EH (cell line): ENCODE data around the gene LDAF1.
"Not testable (repeated sequence)": the region's sequence is repeated elsewhere in the genome, so short reads cannot be mapped to it uniquely, and the experiment has no call there.

Experiments
- DNase-seq: peaks from one replicate; pipeline ENCODE4 v3.0.0-alpha.2; 2015; ENCODE audit warnings: low read depth

The LDAF1 gene

GRCh38 chr16:21195330-21195729 lies 36.9 kb downstream of the LDAF1 start:
- DNase-seq = not testable (repeated sequence)

- no peak for DNase-seq
Observed at GRCh38 chr16:21197112-21197511, 38.6 kb downstream of the LDAF1 start.

GRCh38 chr16:21197621-21198020 lies 39.1 kb downstream of the LDAF1 start:
- DNase-seq = no peak

- no peak for DNase-seq
Observed at GRCh38 chr16:21199607-21200218, 41.2 kb downstream of the LDAF1 start.

DNA sequence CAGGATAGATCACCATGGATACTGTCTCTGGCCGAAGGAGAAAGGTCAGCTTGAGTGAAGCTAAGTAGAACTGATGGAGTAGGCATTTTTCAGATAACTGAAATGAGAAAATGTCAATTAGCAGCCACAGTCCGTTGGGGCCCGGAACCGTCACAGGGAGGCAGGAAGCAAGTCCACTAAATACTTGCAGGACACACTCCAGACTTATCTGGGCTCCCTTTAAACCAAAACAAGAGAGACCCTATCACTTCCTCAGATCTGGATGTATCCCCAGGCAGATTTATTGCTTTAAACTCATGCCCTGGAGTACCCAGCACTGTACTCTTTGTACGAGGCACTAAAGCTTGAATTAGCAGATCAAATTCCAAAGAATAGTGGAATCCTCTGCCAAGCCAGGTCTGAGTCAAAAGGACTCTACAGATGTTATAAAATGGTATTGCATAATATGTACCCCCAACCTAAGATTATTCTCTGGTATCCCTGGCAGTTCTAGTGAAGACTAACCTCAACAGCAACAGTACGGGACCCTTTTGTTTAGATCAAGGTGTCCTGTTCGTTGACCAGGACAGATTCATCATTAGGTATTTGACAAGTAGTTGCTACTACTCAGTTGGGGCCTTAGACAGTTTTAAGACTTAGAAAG lies 44.8 kb downstream of the LDAF1 start:
- DNase-seq = no peak

GRCh38 chr16:21205303-21205702 lies 46.8 kb downstream of the LDAF1 start:
- DNase-seq = no peak

GRCh38 chr16:21206550-21206949 lies 48.1 kb downstream of the LDAF1 start:
- DNase-seq = no peak

GRCh38 chr16:21208446-21209230 lies 50.2 kb downstream of the LDAF1 start:
- DNase-seq = no peak

DNA sequence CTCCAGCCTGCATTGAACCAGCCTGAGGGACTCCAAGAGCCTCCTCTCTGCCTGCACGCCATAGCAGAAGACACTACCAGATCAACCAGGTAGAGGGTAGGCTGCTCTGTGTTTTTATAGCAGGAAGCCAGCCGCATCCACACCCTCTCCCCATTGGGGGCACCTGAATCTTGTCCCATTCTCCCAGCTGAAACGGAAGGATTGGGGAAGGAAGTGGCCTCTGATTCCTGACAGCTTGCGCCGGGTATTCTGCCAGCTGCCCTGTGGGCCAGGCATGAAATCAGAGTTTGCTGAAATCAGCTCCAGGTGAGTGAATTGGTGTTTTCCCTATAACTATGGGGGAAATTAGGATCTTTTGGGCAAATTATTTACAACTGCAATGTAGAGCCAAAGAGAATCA lies 53.0 kb downstream of the LDAF1 start, which contains the start of gene ZP2:
Gene ZP2 (minus strand): TSS at position 89 of the 400 bp plus-strand sequence. CDS start 27 bp downstream, at position 62.
- DNase-seq = no peak

GRCh38 chr16:21214086-21214485 lies 55.6 kb downstream of the LDAF1 start:
- DNase-seq = no peak

DNA sequence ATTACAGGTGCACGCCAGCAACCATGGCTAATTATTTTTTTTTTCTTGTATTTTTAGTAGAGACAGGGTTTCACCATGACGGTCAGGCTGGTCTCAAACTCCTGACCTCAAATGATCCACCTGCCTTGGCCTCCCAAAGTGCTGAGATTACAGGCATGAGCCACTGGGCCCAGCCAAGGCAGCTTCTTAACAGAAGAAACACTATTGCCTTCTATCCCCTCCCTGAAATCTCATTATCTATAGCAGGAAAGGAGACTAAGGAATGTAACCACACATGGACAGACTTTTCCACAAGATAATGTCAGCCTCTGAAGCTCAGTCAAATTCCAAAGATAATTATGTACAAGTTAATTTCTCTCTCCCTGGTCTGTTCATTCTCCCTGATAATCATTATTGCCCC lies 58.6 kb downstream of the LDAF1 start:
- no peak for DNase-seq

DNA sequence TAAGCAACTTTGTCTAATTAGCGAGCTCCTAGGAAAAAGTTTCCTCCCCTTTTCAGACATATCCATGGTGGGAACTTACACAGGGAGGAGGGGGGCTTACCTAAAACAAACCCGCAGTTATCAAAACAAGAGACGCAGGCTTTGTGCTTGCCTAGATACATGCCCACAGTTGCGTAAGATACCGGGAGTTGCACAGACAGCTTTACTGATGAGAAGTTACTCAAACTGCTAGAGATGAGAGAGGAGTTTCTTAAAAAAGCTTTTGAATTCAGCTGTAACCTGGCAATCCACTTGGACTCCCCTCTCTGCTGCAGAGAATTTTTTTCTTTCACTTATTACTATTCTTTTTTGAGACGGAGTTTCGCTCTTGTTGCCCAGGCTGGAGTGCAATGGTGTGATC lies 59.7 kb downstream of the LDAF1 start:
- no peak for DNase-seq

- no peak for DNase-seq
Observed at GRCh38 chr16:21219551-21219950, 61.1 kb downstream of the LDAF1 start.

DNA sequence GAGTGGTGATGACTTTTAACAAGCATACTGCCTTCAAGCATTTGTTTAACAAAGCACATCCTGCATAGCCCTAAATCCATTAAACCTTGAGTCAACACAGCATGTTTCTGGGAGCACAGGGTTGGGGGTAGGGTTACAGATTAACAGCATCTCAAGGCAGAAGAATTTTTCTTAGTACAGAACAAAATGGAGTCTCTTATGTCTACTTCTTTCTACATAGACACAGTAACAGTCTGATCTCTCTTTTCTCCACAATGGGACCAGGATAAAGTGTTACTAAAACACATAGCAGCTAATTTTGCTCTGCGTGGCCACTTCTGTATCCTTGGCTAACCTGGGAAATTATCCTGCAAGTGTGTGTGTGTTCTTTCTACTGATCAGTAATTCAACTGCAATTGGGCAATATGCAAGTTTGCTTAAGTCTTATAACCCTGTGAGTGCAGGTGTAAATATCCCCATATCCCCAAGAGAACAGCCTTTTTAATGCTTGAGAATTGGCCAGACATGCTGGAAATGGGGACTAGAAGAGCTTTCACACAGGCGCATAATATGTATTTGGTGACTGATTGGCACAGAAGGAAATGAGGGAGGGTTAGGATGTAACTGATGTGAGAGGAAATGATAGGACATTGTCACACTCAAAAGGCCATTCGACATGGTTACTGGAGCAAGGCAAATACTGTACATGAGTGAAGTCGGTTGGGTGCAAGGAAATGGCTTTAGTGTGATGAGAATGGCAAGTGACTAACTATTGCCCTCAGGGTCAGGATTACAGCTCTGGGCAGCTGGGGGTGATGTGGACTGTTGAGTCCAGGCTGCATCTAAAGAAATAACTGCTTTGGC lies 64.2 kb downstream of the LDAF1 start:
- no peak for DNase-seq

DNA sequence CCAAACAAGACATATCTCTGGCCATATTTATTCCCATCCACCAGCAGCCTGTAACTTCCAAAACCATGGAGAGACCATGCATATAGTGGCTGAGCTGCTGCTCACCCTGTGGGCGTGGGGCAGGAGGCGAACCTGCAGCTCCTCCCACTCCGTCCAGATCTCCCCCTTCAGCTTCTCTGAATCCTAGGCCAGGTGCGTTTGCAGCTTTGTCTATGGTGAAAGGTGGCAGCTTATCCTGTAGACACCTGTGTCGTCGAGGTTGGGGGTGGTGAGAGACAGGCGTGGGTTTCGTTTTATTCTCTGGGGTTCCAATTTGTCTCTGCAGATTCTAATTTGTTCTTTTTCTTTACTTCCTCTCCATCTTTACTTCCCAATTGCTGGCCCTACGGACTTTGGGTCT lies 65.3 kb downstream of the LDAF1 start:
- DNase-seq = no peak

DNA sequence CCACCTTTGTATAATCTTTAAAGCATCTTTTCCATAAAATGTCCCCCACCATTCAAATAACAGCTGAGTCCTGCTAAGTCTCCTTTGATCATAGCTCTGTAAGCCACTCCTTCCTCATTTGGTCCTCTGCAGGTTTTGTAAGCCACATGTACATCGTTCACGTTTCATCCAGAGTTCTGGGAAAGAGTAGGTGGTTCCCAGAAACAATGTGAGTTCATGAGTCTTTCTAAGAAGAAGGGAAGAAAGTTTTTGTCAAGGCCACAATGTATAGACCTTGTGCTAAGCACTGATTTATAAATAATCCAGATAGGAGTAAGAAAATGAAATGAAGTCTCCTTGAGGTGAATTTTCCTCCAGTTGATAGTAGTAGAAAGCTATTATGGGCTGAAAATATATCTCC lies 66.3 kb downstream of the LDAF1 start:
- DNase-seq = no peak

DNA sequence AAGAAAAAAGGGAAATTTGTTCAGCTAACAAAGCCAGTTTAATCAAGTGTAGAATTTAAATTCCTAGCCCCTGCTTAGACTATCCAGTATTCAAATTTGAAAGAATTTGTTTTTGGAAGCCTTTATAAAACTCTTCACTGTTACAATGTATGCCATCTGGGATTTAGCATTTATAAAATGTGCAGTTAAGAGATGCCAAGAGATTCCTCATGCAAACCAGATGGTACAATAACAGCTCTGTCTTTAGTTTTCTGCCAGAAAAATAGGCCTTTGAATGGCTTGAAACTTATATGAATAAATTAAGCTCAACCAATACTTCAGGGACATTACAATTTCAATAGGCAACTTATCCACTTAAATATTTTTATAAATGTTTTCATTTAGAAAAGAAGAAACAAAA lies 68.3 kb downstream of the LDAF1 start:
- DNase-seq = no peak

DNA sequence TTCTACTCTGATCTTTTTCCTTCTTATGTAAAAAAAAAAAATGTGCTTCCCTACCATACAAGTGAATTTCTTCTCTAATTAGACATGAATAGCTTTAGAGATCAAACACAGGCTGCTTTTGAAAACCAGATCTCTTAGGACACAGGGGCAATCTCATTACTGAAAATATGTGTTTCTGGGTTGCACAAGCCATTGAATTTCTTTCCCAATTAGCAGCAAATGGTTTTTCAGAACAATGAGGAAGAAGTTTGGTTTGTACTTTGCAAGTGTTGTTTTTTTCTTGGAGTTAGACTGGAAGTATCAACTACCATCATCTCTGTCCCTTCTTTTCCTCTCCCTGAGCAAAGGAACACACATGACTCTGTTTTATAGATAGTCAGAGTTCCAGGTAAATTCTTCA lies 69.4 kb downstream of the LDAF1 start:
- DNase-seq = no peak

- no peak for DNase-seq
Observed at GRCh38 chr16:21228361-21228872, 69.9 kb downstream of the LDAF1 start.
